ENCODE results near the gene TMEM255B.
A peak's percentile ranks its signal among the peaks of the same experiment; 100 is the strongest.

TMEM255B gene

DNA sequence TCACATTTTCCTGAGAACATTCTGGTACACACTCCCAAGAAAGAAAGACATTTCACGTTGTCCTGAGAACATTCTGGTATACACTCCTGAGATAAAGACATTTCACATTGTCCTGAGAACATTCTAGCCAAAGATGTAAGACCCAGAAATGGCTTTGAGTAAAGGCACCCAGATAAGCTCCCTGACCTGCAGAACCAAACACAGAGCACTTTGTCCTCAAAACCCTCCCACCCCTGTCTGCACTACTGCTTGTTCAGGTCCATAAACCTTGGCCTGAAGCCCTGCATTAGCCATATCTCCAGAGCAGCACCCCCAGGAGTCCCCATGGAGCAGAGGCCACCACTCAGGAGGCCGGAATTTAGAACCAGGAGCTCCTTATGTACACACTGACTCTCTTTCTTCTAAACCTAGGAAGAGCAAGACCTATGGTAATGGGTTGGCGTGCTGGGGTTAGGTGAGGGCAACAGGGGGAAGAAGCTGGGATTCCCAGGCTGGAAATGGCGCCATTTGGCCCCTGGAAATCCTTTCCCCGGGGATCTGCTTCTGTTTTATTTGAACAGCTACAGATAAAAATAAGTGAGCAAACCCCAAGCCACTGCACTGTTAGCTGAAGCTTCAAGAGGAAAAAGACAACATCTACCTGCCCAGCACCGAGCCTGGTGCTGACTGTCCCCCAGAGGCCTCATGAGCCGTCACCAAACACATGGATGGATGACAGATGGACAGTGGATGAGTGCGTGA lies 91.1 kb downstream of the TMEM255B start:
- DNase-seq: no peak

GRCh38 chr13:113850722-113851479 lies 91.9 kb downstream of the TMEM255B start:
- DNase-seq: no peak
- in situ Hi-C loops (cut with MboI; ENCODE audit: low pct_unique_long_range_greater_than_20kb, low sequenced_read_pairs): no loop called here

More for the DNA sequence above, 91.1 kb downstream of the TMEM255B start:
- in situ Hi-C loops (cut with MboI; ENCODE audit: low pct_unique_long_range_greater_than_20kb, low sequenced_read_pairs): no loop called here

GRCh38 chr13:113851480-113851803 lies 92.4 kb downstream of the TMEM255B start:
- DNase-seq: no peak
- in situ Hi-C loops (cut with MboI; ENCODE audit: low pct_unique_long_range_greater_than_20kb, low sequenced_read_pairs): no loop called here

- in situ Hi-C loops (cut with MboI; ENCODE audit: low pct_unique_long_range_greater_than_20kb, low sequenced_read_pairs): no loop called here
- DNase-seq: no peak
These were observed 93.0 kb downstream of the TMEM255B start for GRCh38 chr13:113851826-113852535.

GRCh38 chr13:113852536-113853517 lies 93.8 kb downstream of the TMEM255B start:
- in situ Hi-C loops (cut with MboI; ENCODE audit: low pct_unique_long_range_greater_than_20kb, low sequenced_read_pairs): no loop called here
- no peak for DNase-seq

DNA sequence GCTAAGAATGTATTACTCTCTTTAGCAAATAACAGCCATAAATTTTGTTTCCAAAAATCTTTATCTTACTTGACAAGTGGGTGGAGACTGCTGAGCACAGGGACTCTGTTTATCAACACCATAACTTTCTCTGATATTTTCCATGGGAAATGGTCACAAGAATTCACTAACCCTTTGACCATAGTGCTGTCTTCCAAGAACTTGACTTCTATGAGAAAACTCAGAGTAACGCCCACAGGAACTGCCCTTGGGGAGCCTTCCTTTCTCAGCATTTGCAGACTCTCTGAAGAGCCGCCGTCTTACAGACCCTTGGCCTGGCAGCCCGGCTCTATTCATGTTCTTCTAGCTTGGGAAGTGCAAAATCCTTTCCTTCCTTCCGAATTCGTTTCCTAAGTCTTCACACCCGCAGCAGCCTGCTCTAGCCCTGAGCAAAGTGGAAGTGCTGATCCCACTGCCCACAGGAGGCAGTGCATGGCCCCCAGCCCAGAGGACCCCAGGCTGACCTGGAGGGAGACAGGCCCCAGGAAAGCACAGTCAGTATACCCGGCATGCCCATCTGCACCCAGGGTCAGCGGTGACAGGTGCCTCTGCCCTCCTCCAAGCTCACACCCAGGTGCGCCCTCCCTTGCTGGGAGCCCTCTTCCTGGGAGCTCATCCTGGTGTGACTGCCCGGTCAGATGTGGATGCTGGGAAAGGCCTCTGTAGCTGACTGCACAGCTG lies 94.7 kb downstream of the TMEM255B start:
- DNase-seq: no peak

DNA sequence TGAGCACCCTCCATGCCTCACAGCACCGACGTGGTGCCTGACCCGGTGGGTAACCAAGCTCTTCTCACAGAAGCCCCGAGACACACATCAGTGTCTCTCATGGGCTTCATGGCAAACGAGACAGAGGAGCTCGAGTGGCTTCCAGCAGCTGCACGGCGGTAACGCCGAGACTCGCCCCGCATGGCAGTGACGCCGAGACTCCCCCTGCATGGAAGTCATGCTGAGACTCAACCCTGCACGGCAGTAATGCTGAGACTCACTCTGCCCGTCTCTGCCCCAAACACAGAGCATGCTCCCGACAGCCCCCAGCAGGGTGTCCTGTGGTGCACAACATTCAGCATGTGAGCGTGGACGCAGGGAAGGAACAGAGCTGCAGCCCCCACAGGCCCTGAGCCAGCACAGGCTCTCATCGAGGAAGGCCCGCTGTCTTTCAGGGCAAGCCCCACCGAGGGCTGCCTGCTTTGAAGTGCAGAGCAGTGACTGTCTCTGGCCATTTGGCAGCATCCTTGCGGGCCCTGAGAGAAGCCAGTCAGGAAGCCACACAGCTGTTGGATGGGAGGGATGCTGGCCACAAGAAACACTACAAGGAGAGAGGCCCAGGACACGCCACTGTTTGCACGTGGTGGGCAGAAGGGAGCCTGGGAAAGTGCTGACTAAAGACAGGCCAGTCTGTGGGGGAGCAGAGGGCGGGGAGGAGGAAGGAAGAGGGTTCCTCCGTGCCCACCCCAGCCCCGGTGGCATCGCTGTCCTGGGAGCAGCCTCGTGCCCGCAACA lies 95.4 kb downstream of the TMEM255B start:
- DNase-seq: peak; percentile 56
- in situ Hi-C loops (cut with MboI; ENCODE audit: low pct_unique_long_range_greater_than_20kb, low sequenced_read_pairs): no loop called here

More for the DNA sequence above, 94.7 kb downstream of the TMEM255B start:
- in situ Hi-C loops (cut with MboI; ENCODE audit: low pct_unique_long_range_greater_than_20kb, low sequenced_read_pairs): no loop called here

GRCh38 chr13:113855012-113855921 lies 96.2 kb downstream of the TMEM255B start:
- in situ Hi-C loops (cut with MboI; ENCODE audit: low pct_unique_long_range_greater_than_20kb, low sequenced_read_pairs): no loop called here
- no peak for DNase-seq

DNA sequence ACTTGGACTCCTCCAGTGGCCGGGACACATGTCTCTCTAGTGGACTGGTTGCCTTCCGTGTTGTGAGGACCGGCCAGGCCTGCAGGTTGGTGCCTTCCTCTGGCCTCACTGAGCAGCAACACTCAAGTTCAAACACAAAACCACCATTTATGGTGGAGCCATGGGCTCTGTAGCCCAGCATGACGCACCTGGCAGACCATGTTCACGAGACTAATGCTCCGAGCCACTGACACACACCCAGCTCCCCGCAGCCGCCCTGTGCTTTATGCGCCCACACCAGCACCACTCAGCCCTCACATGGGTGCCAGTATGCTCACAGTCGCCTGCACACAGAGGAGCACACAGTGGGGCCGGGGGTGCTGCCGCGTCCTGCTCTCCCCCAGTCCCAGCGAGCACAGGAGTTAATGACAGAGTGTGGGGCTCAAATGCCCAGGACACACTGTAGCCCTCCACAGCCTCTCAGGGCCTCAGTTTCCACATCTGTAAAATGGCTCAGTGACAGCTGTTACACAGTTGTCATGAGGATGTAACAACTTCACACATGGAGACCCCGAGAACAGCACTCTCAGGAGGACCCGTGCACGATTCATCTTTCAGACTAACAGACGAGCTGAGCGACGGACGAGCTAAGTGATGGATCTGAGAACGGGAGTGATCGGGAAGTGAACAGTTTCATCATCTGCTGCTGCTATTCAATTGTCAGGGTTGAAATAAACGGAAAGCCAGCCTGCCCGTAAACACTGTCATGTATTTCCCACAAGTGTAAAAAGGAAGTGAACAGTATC lies 97.1 kb downstream of the TMEM255B start:
- in situ Hi-C loops (cut with MboI; ENCODE audit: low pct_unique_long_range_greater_than_20kb, low sequenced_read_pairs): no loop called here

GRCh38 chr13:113856716-113857065 lies 97.7 kb downstream of the TMEM255B start:
- in situ Hi-C loops (cut with MboI; ENCODE audit: low pct_unique_long_range_greater_than_20kb, low sequenced_read_pairs): no loop called here
- no peak for DNase-seq

More for the DNA sequence above, 97.1 kb downstream of the TMEM255B start:
- no peak for DNase-seq

GRCh38 chr13:113857531-113858195 lies 98.6 kb downstream of the TMEM255B start:
- in situ Hi-C loops (cut with MboI; ENCODE audit: low pct_unique_long_range_greater_than_20kb, low sequenced_read_pairs): no loop called here
- no peak for DNase-seq

DNA sequence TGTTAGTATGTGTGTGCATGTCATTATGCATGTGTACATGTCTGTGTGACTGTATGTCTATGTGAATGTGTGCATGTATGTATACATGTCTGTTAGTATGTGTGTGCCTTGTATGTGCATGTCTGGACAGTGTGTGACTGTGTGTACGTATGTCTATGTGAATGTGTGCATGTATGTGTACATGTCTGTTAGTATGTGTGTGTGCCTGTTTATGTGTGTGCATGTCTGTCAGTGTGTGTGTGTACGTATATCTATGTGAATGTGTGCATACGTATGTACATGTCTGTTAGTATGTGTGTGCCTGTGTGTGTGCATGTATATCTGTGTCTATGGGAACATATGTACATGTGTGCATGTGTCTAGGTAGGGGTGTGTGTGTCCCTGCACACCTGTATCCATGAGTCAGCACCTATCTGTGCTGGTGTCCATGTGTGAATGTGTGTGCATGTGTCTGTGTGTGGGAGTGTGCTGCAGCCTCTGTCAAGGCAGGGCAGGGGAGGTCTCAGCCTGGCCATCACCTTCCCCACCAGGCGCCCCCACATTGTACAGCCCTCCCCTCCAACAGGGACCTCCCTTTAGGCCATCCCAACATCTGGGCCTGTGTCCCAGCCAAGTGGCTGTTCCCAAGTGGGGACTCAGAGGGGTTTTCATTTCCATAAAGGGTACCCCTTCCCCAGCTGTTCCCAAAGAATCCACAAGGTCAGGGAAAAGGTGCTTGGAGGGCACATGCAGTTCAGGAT lies 100.5 kb downstream of the TMEM255B start:
- DNase-seq: no peak
- in situ Hi-C loops (cut with MboI; ENCODE audit: low pct_unique_long_range_greater_than_20kb, low sequenced_read_pairs): no loop called here

DNA sequence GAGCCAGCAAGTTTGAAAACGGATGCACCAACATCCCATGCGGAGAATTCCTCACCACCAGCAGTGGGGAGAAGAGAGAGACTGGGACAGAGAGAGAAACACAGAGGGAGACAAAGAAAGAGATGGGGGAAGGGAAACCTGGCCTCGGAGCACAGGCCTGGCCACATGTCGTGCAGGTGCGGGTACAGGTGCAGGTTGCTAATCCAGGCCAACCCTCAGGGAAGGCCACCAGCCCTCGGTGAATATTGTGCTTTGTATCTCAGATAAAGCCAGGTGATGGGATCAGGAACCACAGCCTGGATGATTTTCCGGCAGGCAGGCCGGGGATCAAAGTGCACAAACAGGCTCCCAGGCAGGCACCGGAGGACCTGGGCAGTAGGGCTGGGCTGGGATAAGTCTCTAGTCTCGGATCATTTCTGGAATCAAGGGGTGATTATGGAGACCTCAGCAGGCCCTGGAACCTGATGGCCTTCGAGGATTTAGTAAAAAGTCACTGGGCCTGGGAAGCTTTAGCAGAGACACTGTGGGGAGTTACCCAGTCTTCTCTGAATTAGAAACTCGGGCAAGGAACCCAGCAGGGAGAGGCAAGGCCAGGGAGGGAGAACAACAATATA lies 101.1 kb downstream of the TMEM255B start:
- no peak for DNase-seq
- in situ Hi-C loops (cut with MboI; ENCODE audit: low pct_unique_long_range_greater_than_20kb, low sequenced_read_pairs): no loop called here

GRCh38 chr13:113860665-113861432 lies 101.8 kb downstream of the TMEM255B start:
- no peak for DNase-seq
- in situ Hi-C loops (cut with MboI; ENCODE audit: low pct_unique_long_range_greater_than_20kb, low sequenced_read_pairs): no loop called here

Data from KBM-7 (cell line).